ES-I3 (cell line): ENCODE results near the gene PARVB.

Experiments used
- H3K36me3 ChIP-seq: 2 replicates; pipeline ENCODE4 v1.6.1; 2013; ENCODE audit warnings: mild to moderate bottlenecking, low read length, control low read depth, moderate library complexity; ENCODE audit not compliant: insufficient read depth
- H3K4me1 ChIP-seq: 2 replicates; pipeline ENCODE4 v1.6.1; 2013; ENCODE audit warnings: mild to moderate bottlenecking, control low read depth, low read length; ENCODE audit not compliant: insufficient read depth
- H3K9ac ChIP-seq: 2 replicates; pipeline ENCODE4 v1.6.1; 2013; ENCODE audit warnings: low read depth, mild to moderate bottlenecking, low read length, moderate library complexity
- H3K9me3 ChIP-seq: 2 replicates; pipeline ENCODE4 v1.6.1; 2013; ENCODE audit warnings: mild to moderate bottlenecking, low read length, moderate library complexity; ENCODE audit not compliant: control insufficient read depth, insufficient read depth

Gene PARVB

DNA sequence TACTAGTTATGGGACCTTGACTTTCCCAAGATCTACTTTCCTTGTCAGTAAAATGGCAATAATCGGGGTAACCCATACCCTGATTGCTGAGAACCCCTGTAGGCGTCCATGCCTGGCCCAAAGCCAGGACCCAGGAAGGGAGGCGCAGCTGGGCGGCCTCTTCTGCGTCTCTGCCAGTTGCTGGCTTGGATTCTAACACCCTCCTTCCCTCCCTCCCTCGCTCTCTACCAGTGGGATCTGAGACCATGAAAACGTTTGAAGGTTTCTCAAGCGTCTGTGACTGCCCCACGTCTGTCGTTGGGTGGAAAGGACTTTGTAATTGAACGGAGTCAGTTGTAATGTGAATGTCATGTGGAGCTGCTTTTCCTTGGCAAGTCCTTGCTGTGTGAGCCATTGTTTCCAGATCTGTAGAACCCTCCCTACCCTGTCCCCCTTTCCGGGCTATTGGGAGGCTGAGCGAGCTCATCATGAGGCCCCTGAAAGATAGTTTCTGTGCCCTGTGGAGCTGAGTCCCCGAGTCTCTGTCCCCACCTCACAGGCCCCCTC lies 47.8 kb downstream of the PARVB start:
- Histone ChIP-seq H3K9me3 (no peaks in the 10 kb centered on the region), H3K9ac (no peak overlapping the region), H3K4me1 (peaks cover 13% of the 10 kb centered on the region; the same call in 1 of the 2 replicates), H3K36me3 (no peaks in the 10 kb centered on the region)

GRCh38 chr22:44074337-44074984 lies 50.4 kb downstream of the PARVB start:
- Histone ChIP-seq H3K9me3 (no peaks in the 10 kb centered on the region), H3K4me1 (no peaks in the 10 kb centered on the region), H3K9ac (no peak overlapping the region), H3K36me3 (no peaks in the 10 kb centered on the region)

DNA sequence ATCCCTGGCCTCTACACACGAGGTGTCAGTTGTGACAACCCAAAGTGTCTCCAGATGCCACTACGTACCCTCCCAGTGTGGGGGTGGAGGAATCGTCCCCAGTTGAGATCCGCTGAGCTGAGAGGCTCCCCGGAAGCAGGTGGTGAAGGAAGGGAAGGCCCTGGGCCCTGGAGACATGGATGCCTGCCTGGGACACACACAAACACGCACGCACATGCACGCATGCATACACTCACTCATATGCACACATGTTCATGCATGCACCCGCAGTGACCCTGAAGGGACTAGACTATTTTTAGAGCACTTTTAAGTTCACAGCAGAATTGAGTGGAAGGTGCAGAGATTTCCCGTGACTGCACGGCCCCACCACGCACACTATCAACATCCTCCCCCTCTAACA lies 50.9 kb downstream of the PARVB start:
- Histone ChIP-seq H3K36me3 (no peaks in the 10 kb centered on the region), H3K9me3 (no peaks in the 10 kb centered on the region), H3K4me1 (no peaks in the 10 kb centered on the region), H3K9ac (no peak overlapping the region)

DNA sequence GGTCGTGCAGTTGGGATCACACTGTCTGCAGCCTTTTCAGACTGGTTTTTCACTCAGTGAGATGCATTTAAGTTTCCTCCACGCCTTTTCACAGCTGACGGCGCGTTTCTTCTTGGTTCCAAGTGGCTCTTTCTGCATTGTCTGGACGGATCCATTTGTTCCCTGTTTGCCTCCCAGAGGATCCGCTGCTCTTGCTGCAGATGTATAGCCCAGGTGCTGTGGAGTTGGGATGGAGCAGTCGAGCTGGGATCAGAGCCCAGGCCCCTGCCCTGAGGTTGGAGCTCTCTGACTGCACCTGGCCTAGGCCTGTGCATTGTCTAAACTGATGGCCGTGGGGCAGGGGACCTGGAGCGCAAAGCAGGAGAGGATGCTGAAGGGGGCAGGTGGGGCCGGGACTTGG lies 51.6 kb downstream of the PARVB start:
- Histone ChIP-seq H3K9ac (no peak overlapping the region), H3K9me3 (no peaks in the 10 kb centered on the region), H3K4me1 (no peaks in the 10 kb centered on the region)

DNA sequence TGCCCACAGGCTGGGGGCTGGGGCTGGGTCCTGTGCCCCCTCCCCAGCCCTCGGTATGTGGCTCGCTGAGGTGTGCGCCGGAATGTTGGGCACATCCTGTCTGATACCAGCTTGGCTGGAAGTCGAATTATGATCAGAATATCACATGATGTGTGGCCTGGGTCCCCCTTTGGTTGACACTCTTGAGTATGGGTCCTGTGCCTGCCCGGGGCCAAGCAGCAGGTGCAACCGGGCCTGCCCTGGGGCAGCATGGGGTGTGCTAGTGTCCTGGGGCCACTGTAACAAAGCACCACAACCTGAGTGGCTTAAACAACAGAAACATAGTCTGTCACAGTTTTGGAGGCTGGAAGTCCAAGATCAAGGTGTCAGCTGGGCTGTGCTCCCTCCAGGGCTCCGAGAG lies 52.7 kb downstream of the PARVB start:
- H3K36me3 ChIP-seq = no peaks in the 10 kb centered on the region
- no peaks in the 10 kb centered on the region for H3K9me3 ChIP-seq
- no peak overlapping the region for H3K9ac ChIP-seq
- H3K4me1 ChIP-seq = peaks cover 4% of the 10 kb centered on the region; the same call in 1 of the 2 replicates

More for the DNA sequence above, 51.6 kb downstream of the PARVB start:
- H3K36me3 ChIP-seq = no peaks in the 10 kb centered on the region

GRCh38 chr22:44080936-44081861 lies 57.1 kb downstream of the PARVB start:
- H3K4me1 ChIP-seq = peaks cover 4% of the 10 kb centered on the region; the same call in 1 of the 2 replicates
- no peaks in the 10 kb centered on the region for H3K9me3 ChIP-seq
- H3K36me3 ChIP-seq = no peaks in the 10 kb centered on the region
- H3K9ac ChIP-seq = no peak overlapping the region

GRCh38 chr22:44082801-44083200 lies 58.7 kb downstream of the PARVB start:
- H3K36me3 ChIP-seq = no peaks in the 10 kb centered on the region
- peaks cover 4% of the 10 kb centered on the region; the same call in 1 of the 2 replicates for H3K4me1 ChIP-seq
- no peak overlapping the region for H3K9ac ChIP-seq
- H3K9me3 ChIP-seq = no peaks in the 10 kb centered on the region

- Histone ChIP-seq H3K9ac (no peak overlapping the region), H3K36me3 (no peaks in the 10 kb centered on the region), H3K9me3 (no peaks in the 10 kb centered on the region), H3K4me1 (peaks cover 4% of the 10 kb centered on the region; the same call in 1 of the 2 replicates)
Measured at GRCh38 chr22:44084044-44084772, 60.1 kb downstream of the PARVB start.

DNA sequence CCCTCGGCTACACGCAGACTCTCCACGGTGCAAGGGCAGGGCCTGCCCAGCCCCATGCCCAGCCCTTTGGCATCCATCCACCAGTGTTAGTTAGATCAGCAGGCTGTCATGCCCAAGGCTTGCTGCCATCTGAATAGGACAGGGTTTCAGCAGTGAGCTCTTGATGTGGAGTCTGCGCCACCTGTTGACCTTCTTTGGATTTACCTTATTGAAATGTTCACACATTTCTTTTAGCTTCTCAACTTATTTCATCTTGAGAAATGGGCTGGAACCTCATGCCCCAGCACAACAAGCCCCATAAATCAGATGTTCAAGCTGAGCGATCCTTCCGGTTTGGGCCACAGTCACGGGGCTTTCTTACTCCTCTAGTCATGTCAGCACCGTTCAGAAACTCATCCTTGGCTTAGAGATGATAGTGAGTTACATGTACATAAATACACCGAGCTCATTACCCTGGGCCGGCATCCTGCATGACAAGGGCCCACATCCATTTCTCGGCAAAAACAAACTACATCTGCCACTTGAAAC lies 61.7 kb downstream of the PARVB start:
- no peak overlapping the region for H3K9ac ChIP-seq
- H3K9me3 ChIP-seq = no peaks in the 10 kb centered on the region
- peaks cover 5% of the 10 kb centered on the region for H3K4me1 ChIP-seq
- no peaks in the 10 kb centered on the region for H3K36me3 ChIP-seq

- Histone ChIP-seq H3K9ac (no peak overlapping the region), H3K4me1 (peaks cover 5% of the 10 kb centered on the region), H3K9me3 (no peaks in the 10 kb centered on the region), H3K36me3 (no peaks in the 10 kb centered on the region)
Measured at GRCh38 chr22:44086271-44087088, 62.4 kb downstream of the PARVB start.

DNA sequence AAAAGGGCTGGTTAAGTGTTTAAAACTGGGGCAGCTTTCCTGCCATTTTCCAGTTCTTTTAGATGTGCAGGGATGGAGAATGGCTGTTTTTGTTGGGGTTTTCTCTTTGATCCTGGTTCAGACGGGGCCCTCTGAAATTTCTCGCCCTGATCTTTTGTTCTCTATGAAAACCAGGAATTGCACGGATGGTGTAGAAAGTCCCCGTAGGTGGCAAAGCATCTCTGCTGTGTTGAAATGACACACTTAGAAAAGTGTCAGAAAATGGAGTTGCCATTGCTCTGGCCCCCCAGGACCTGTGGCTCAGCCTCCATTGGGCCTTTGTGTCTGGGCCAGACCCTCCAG lies 63.0 kb downstream of the PARVB start:
- no peak overlapping the region for H3K9ac ChIP-seq

DNA sequence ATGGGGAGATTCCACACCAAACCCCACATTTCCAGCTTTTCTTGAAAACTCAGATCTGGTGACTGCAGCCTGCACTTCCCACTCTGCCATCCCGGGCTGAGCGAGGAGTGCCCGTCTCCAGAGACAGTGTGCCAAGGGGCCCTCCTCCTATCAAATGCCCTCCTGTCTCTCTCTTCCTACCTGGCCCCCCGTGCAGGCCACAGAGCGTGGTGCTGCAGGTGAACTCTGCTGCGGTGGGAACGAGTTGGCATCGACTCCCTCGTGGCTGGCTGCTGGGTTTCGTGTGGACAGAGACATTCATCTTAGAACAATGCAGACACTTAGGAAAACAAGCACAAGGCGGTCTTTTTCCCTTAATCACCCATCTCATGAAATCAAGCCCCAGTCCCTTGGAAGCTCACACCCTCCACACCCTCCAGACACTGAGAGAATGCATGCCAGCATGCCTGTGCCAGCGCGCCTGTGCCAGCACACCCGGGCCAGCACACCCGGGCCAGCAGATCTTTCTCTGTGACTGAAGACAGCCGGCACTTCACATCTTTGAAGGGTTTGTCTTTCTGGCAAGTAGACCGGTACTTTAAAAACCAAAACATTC lies 65.0 kb downstream of the PARVB start:
- Histone ChIP-seq H3K4me1 (peaks cover 3% of the 10 kb centered on the region; the same call in 1 of the 2 replicates), H3K9ac (no peak overlapping the region), H3K9me3 (no peaks in the 10 kb centered on the region), H3K36me3 (no peaks in the 10 kb centered on the region)

More for the DNA sequence above, 63.0 kb downstream of the PARVB start:
- Histone ChIP-seq H3K9me3 (no peaks in the 10 kb centered on the region), H3K36me3 (no peaks in the 10 kb centered on the region), H3K4me1 (peaks cover 3% of the 10 kb centered on the region; the same call in 1 of the 2 replicates)
